ENCODE data around the gene RIMBP2.

Gene RIMBP2

GRCh38 chr12:130680451-130680990, 35.6 kb downstream of the RIMBP2 start:
- DNase-seq (ENCODE audit: low read depth in 2 of 2) = no peak

DNA sequence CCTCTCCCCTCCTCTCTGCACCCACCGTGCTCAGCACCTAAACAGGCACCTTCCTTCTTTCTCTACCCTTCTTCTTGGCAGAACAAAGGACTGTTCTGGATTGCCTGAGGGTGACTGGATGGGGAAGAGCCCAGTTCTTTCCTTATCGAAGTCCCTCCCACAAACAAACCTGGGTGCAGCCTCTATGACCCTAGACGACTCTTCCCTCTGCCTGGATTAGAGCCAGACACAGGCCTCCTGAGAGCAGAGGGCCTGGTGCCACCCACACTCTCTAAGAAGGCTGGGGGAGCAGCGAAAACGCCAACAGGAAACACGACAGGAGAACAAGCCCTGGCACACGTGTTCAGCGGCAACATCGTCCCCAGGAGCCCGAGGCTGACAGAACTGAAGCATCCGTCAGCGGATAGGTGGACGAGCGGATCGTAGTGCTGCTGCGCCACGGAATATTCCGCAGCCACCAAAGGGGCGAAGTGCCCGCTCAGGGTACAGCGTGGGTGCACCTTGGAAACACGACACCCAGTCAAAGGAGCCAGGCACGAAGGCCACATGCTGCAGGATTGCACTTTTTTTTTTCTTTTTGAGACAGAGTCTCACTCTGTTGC, 38.0 kb downstream of the RIMBP2 start:
- no peak for DNase-seq (ENCODE audit: low read depth in 2 of 2)

DNA sequence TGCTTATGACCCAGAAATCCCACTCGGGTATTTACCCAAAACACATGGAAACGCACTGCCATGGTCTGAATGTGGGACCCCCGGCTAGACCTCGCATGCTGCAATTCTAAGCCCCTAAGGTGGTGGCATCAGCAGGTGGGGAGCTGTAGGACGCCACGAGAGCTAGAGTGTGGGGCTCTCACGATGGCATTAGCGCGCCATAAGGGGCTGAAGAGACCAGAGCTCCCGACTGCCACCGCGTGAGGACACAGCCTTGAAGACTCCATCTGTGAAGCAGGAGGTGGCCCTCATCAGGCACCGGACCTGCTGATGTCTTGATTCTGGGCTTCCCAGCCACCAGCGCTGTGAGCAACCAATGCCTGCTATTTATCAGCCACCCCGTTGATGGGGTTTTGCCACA, 40.3 kb downstream of the RIMBP2 start:
- no peak for DNase-seq (ENCODE audit: low read depth in 2 of 2)

GRCh38 chr12:130675121-130675520, 41.0 kb downstream of the RIMBP2 start:
- DNase-seq (ENCODE audit: low read depth in 2 of 2) = no peak

GRCh38 chr12:130674676-130675075, 41.4 kb downstream of the RIMBP2 start:
- no peak for DNase-seq (ENCODE audit: low read depth in 2 of 2)

GRCh38 chr12:130673036-130673705, 42.9 kb downstream of the RIMBP2 start:
- no peak for DNase-seq (ENCODE audit: low read depth in 2 of 2)

GRCh38 chr12:130672089-130672820, 43.8 kb downstream of the RIMBP2 start:
- no peak for DNase-seq (ENCODE audit: low read depth in 2 of 2)

DNA sequence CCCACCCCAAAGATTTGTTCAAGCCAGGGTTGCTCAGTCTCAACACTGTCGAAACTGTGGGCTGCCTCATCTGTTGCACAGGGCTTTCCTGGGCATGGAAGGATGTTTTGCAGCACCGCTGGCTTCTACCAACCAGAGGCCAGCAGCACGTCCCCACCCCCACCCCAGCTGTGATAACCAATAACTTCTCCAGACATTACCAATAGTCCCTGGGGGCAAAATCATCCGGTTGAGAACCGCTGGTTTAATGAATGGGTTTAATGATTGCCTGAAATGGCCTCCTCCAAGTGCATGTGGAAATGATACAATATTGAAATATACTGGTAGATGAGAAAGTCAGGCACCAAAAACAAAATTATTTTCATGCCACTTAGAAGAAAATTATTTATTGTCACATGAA, 44.5 kb downstream of the RIMBP2 start:
- no peak for DNase-seq (ENCODE audit: low read depth in 2 of 2)

- no peak for DNase-seq (ENCODE audit: low read depth in 2 of 2)
Measured at GRCh38 chr12:130669797-130670196, 46.3 kb downstream of the RIMBP2 start.

DNA sequence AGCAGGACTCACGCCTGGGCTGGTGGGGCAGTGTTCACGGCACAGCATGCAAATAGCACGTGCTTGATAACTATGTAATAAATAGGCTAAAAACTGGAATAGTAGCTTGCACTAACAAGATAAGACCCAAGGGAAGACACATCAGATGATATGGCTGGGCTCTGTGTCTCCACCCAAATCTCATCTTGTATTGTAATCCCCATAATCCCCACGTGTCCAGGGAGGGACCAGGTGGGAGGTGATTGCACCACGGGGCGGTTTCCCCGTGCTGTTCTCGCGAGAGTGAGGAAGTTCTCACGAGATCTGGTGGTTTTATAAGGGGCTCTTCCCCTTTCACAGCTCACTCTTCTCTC, 46.9 kb downstream of the RIMBP2 start:
- DNase-seq (ENCODE audit: low read depth in 2 of 2) = no peak

DNA sequence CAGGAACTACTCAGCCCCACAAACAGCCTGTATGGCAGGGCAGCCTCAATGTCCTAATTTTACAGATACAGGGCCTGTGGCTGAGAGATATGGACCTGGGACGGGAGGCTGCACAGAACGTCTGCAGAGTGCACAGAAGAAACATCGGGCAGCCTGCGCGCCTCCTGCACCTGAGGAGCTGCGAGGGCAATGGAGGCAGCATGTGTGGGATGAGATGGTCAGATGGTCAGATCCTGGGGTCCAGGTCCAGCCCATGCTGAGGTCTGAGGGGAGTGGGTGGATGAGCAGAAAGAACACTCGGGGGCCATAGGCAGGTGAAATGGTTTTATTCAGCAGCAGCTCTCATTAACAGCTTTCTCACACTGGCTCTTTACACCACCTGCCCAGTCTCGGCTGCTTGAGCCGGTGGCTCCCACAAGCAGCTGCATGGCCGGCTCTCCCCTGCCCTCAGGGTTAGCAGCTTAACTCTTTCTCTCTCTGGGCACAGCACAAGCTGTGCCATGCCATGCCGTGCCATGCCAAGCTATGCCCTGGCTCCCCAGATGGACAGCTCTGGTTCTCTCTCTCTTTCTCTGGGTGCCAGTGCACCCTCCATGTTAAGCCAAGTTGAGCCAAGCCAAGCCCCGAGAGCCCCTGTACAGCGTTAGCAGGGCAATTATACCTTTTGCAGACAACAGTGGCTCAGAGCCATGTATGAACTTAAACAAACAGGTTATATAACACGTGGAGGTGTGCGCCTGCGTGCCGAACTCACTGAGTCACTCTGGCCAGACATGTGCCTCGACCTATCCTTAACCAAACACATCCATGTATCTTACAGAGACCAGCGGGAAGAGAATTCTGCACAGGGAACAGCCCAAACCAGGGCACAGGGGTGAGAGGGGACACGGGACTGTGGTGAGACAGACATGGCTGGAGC, 47.6 kb downstream of the RIMBP2 start:
- no peak for DNase-seq (ENCODE audit: low read depth in 2 of 2)

GRCh38 chr12:130667421-130667960, 48.6 kb downstream of the RIMBP2 start:
- no peak for DNase-seq (ENCODE audit: low read depth in 2 of 2)

GRCh38 chr12:130666645-130667044, 49.5 kb downstream of the RIMBP2 start:
- no peak for DNase-seq (ENCODE audit: low read depth in 2 of 2)

- no peak for DNase-seq (ENCODE audit: low read depth in 2 of 2)
Measured at GRCh38 chr12:130665753-130666152, 50.3 kb downstream of the RIMBP2 start.

GRCh38 chr12:130664772-130665171, 51.3 kb downstream of the RIMBP2 start:
- DNase-seq (ENCODE audit: low read depth in 2 of 2) = no peak

GRCh38 chr12:130664252-130664651, 51.8 kb downstream of the RIMBP2 start:
- no peak for DNase-seq (ENCODE audit: low read depth in 2 of 2)

DNA sequence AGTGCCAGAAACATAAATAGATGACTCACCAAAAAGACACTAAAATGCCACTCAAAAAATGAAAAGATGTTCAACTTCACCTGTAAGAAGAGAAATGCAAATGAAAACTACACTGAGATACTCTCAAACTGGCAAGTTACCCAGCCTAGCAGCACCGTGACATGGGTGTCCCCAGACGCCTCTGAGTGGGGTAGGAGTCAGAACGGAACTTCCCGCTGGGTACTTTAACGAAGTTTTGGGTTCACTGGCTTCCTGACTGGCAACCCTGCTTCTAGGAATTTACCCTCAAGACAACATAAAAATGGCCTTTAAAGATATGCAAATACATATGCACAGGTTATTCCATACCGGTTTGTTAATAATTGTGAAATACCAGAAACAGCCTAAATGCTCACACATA, 52.6 kb downstream of the RIMBP2 start:
- no peak for DNase-seq (ENCODE audit: low read depth in 2 of 2)

GRCh38 chr12:130661486-130662255, 54.4 kb downstream of the RIMBP2 start:
- DNase-seq (ENCODE audit: low read depth in 2 of 2) = no peak

GRCh38 chr12:130661059-130661458, 55.0 kb downstream of the RIMBP2 start:
- DNase-seq (ENCODE audit: low read depth in 2 of 2) = no peak

GRCh38 chr12:130658145-130658911, 57.8 kb downstream of the RIMBP2 start:
- DNase-seq (ENCODE audit: low read depth in 2 of 2) = no peak
